Naive B cell (primary cell): ENCODE data around the gene ATP10D. TPM values are rescaled to one million over a fixed set of nuclear protein-coding genes. Genes with fewer than 3 reads are reported as not detected.

ENCODE experiments used
- ATAC-seq, 2 donors: fragments of 150-1000 bp; cut with Tn5 transposase; 2 replicates each; pipeline ENCODE4 v1.10.0; 2021; ENCODE audit warnings: low read depth in 2 of 2, mild to moderate bottlenecking in 2 of 2, moderate library complexity in 2 of 2
- DNase-seq: peaks from one replicate; pipeline ENCODE4 v3.0.0; 2022
- H3K27ac Mint-ChIP-seq, 6 donors: one replicate each; pipeline ENCODE4 v1.8.0; 2020 to 2022; ENCODE audit warnings: mild to moderate bottlenecking in 6 of 6, mixed read lengths in 6 of 6, moderate library complexity in 5 of 6, inconsistent platforms in 2 of 6
- H3K27me3 Mint-ChIP-seq, 3 donors: one replicate each; pipeline ENCODE4 v1.8.0; 2021 to 2022; ENCODE audit warnings: mixed read lengths in 3 of 3, mild to moderate bottlenecking in 1 of 3
- H3K36me3 Mint-ChIP-seq, 2 donors: one replicate each; pipeline ENCODE4 v1.8.0; 2020 to 2022; ENCODE audit warnings: mixed read lengths in 2 of 2, inconsistent platforms in 1 of 2, mild to moderate bottlenecking in 1 of 2
- H3K4me1 Mint-ChIP-seq, 3 donors: one replicate each; pipeline ENCODE4 v1.8.0; 2020 to 2022; ENCODE audit warnings: mixed read lengths in 3 of 3, inconsistent platforms in 1 of 3, mild to moderate bottlenecking in 1 of 3, moderate library complexity in 1 of 3
- H3K4me3 Mint-ChIP-seq, 8 donors: one replicate each; pipeline ENCODE4 v1.8.0; 2020 to 2022; ENCODE audit warnings: mild to moderate bottlenecking in 8 of 8, mixed read lengths in 8 of 8, moderate library complexity in 8 of 8, inconsistent platforms in 2 of 8
- H3K9me3 Mint-ChIP-seq, 7 donors: one replicate each; pipeline ENCODE4 v1.8.0; 2020 to 2022; ENCODE audit warnings: mixed read lengths in 7 of 7, mild to moderate bottlenecking in 5 of 7, inconsistent platforms in 2 of 7, moderate library complexity in 1 of 7
- polyA plus RNA-seq, 6 donors: library from polyadenylated mRNA; unstranded; fragments of 300-500 nt; fragmentation: Illumina TruSeq; gene quantifications; one replicate each; pipeline ENCODE4 v1.2.3, GENCODE V29; 2021; ENCODE audit warnings: low read depth in 6 of 6

Gene ATP10D
- polyA plus RNA-seq: 10 to 100 TPM; 21.5 to 70.9 (median 43.8) TPM

DNA sequence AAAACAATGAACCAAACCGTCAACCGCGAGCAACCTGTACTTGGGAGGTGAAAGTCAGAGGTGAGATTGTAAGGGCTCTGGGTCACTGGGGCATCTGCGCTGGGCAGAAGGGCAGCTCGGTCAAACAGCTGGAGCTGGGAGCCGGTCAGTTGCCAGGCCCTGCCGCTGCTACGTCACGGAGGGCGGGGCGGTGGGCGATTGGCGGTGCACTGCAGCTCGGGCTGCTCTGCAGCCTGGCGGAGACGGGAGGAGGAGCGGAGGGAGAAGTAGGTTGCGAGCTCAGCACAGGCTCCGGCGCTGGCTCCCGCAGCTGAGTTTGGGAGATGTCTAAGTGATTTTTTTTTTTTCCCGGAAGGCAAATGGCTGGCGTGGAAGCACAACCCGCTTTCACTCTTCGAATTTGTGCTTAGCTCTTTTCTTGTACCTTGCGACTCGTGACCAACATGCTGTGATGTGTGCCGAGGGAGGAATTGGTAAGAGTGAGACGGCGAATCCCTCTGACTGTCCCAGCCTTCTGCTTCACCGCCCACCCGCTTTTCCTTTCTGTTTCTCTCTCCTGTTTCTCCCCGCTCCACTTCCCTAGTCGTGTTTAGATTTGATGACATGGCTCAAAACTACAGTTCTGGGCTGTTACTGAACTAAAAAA lies at the start of gene ATP10D:
TSS of gene ATP10D (plus strand) at position 229 of the 646 bp plus-strand sequence. CDS start 27,266 bp downstream, outside the sequence.
- peak within 1 kb of the TSS; percentile 97 to 99 (median 99) for H3K27ac Mint-ChIP-seq
- peak within 1 kb of the TSS; percentile 95 to 99 (median 98) for H3K4me3 Mint-ChIP-seq
- H3K27me3 Mint-ChIP-seq: no peaks in the 10 kb centered on the region
- H3K4me1 Mint-ChIP-seq: peaks cover 33 to 74% (median 56%) of the 10 kb centered on the region in 3 donors
- peaks cover 0 to 1% (median 0%) of the 10 kb centered on the region in 7 donors for H3K9me3 Mint-ChIP-seq
- ATAC-seq (peak; percentile 89 to 93), DNase-seq (peak; percentile 84)
- H3K36me3 Mint-ChIP-seq: peaks cover 0 to 8% of the 10 kb centered on the region in 2 donors

GRCh38 chr4:47442980-47443379 lies 42.1 kb upstream of the ATP10D start:
- DNase-seq: peak; percentile 8
- no peaks in the 10 kb centered on the region for H3K9me3 Mint-ChIP-seq
- H3K4me3 Mint-ChIP-seq: peak overlapping the region in 5 of 8 donors; percentile 46 to 68 (median 56)
- peak; percentile 78 to 85 for ATAC-seq
- H3K36me3 Mint-ChIP-seq: no peaks in the 10 kb centered on the region
- no peaks in the 10 kb centered on the region for H3K27me3 Mint-ChIP-seq
- peak overlapping the region in 3 of 6 donors; percentile 17 to 86 (median 44) for H3K27ac Mint-ChIP-seq
- H3K4me1 Mint-ChIP-seq: peaks cover 15 to 18% (median 16%) of the 10 kb centered on the region in 3 donors

DNA sequence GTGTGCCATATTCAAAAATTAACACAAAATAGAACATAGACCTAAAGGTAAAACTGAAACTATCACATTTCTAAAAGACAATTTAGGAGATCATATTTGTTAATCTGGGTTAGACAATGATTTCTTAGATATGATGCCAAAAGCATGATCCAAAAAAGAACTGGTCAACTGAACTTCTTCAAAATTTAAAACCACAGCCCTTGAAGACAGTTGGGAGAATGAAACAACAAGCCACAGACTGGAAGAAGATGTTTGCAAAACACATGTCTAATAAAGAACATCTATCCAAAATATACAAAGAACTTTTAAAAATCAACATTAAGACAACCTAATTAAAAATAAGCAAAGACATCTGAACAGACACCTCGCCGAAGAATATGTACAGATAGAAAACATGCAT lies 41.0 kb upstream of the ATP10D start:
- DNase-seq (no peak), ATAC-seq (no peak)
- Mint-ChIP-seq H3K9me3 (no peaks in the 10 kb centered on the region), H3K27ac (no peak overlapping the region), H3K4me3 (no peak overlapping the region), H3K36me3 (peaks cover 2 to 7% of the 10 kb centered on the region in 2 donors), H3K27me3 (no peaks in the 10 kb centered on the region), H3K4me1 (peaks cover 15 to 18% (median 16%) of the 10 kb centered on the region in 3 donors)

DNA sequence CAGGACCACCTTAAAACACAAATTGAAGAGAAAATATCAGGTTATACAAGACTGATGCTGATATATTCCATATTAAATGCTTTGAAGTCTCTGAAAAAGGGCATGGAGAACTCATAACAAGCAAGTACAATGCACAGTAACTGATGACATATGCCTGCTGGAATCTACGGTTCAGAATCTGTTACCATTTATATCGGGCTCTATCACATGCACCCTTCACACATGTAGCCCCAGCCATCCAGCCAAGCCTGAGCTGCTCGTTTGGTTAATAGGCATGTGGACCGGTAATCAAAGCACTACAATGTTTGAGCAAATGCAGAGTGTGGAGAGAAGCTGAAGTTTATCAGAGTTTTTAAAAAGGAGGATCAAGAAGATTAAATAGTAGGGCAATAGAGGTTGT lies 33.4 kb upstream of the ATP10D start:
- DNase-seq (no peak), ATAC-seq (no peak)
- Mint-ChIP-seq H3K27ac (peak overlapping the region in 1 of 6 donors; percentile 9), H3K36me3 (peaks cover 23 to 50% of the 10 kb centered on the region in 2 donors), H3K4me3 (no peak overlapping the region), H3K27me3 (no peaks in the 10 kb centered on the region), H3K4me1 (no peaks in the 10 kb centered on the region), H3K9me3 (no peaks in the 10 kb centered on the region)

GRCh38 chr4:47462799-47463234 lies 22.3 kb upstream of the ATP10D start:
- no peaks in the 10 kb centered on the region for H3K27me3 Mint-ChIP-seq
- no peak for ATAC-seq
- H3K27ac Mint-ChIP-seq: peak overlapping the region; percentile 92 to 99 (median 96)
- H3K4me3 Mint-ChIP-seq: peak overlapping the region; percentile 88 to 96 (median 94)
- H3K9me3 Mint-ChIP-seq: no peaks in the 10 kb centered on the region
- peaks cover 29 to 46% (median 35%) of the 10 kb centered on the region in 3 donors for H3K4me1 Mint-ChIP-seq
- no peak for DNase-seq
- H3K36me3 Mint-ChIP-seq: peaks cover 10 to 16% of the 10 kb centered on the region in 2 donors

- Mint-ChIP-seq H3K4me1 (peaks cover 29 to 44% (median 35%) of the 10 kb centered on the region in 3 donors), H3K9me3 (no peaks in the 10 kb centered on the region), H3K36me3 (peaks cover 10% of the 10 kb centered on the region in 2 donors), H3K4me3 (peak within 1 kb of the TSS; percentile 88 to 96 (median 94)), H3K27ac (peak within 1 kb of the TSS; percentile 92 to 99 (median 97)), H3K27me3 (no peaks in the 10 kb centered on the region)
- peak; percentile 98 for DNase-seq
- peak; percentile 82 for ATAC-seq
Observed at GRCh38 chr4:47463235-47463956, 21.7 kb upstream of the ATP10D start, which contains the start of gene COMMD8. Gene COMMD8 (minus strand): TSS chr4:47463702. CDS start chr4:47463651, 51 bp downstream.

- Mint-ChIP-seq H3K27me3 (no peaks in the 10 kb centered on the region), H3K4me3 (peak overlapping the region in 2 of 8 donors; percentile 27 to 92), H3K36me3 (no peaks in the 10 kb centered on the region), H3K4me1 (peaks cover 29 to 41% (median 35%) of the 10 kb centered on the region in 3 donors), H3K27ac (peak overlapping the region; percentile 34 to 97 (median 78)), H3K9me3 (no peaks in the 10 kb centered on the region)
- DNase-seq (peak; percentile 50), ATAC-seq (peak; percentile 38 to 49)
Observed at GRCh38 chr4:47465004-47465403, 20.1 kb upstream of the ATP10D start.

DNA sequence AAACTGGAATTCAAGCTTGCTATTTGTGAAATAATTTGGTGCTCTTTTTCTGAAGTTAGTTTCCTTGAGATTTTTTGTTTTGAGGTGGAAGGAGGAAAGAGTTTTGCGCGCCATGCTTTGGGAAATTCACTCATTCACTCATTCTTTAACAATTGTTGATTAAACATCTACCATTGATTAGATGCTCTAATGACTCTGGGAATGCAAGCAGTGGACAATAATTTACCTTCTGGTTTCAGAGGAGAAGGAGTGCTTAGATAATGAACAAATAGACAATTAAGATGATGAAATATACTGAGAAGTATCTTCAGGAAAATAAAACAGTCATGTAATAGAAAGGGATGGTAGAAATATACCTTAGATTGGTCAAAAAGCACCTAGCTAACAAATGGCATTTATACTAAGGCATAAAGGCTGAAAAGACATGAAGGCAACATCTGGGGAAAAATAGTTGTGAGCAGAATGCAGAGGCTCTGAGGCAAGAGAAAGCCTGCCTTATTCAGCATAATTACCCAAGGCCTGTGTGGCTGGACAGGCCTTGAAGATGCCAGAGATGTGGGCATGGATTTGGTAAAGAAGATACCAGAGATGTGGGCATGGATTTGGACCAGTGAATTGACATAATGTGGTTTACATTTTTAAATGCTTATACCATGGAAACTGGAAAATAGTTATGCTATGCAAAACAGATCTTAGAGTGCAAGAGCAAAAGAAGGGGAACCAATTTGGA lies 18.9 kb upstream of the ATP10D start:
- Mint-ChIP-seq H3K4me1 (peaks cover 21 to 34% (median 27%) of the 10 kb centered on the region in 3 donors), H3K27ac (peak overlapping the region in 4 of 6 donors; percentile 7 to 97 (median 64)), H3K36me3 (no peaks in the 10 kb centered on the region), H3K9me3 (no peaks in the 10 kb centered on the region), H3K27me3 (no peaks in the 10 kb centered on the region), H3K4me3 (no peak overlapping the region)
- no peak for DNase-seq
- ATAC-seq: no peak

DNA sequence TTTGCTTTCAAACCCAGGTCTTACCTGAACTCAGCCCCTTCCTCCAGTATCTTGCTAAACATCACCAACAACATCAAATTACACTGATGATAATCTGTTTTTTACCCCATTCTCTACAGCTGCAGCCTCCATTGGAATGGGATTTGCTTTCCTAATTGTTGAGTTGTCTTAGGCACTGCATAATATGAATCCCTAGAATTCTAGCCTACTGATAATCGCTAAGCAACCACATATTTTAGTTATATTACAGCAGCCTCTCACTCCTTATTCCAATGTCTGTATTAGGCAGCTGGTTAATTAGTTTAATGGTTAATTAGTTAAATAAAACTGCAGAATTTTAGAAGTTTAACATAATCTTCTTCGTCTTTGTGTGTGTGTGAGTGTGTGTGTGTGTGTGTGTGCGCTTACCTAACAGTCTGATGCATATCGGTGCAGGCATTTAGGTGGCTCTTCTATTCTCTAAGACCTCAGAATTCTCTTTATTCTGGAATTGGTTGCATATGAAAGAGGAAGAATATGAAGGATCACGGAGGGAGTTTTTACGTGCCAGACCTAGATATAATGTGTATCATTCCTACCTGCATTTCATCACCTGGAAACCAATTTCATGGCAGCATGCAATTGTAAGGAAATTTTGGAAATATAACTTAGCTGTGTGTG lies 16.2 kb upstream of the ATP10D start:
- Mint-ChIP-seq H3K4me3 (no peak overlapping the region), H3K9me3 (no peaks in the 10 kb centered on the region), H3K27me3 (no peaks in the 10 kb centered on the region), H3K4me1 (peaks cover 1 to 18% (median 11%) of the 10 kb centered on the region in 3 donors), H3K36me3 (peaks cover 0 to 5% of the 10 kb centered on the region in 2 donors), H3K27ac (peak overlapping the region in 1 of 6 donors; percentile 40)
- ATAC-seq: no peak
- DNase-seq: no peak

DNA sequence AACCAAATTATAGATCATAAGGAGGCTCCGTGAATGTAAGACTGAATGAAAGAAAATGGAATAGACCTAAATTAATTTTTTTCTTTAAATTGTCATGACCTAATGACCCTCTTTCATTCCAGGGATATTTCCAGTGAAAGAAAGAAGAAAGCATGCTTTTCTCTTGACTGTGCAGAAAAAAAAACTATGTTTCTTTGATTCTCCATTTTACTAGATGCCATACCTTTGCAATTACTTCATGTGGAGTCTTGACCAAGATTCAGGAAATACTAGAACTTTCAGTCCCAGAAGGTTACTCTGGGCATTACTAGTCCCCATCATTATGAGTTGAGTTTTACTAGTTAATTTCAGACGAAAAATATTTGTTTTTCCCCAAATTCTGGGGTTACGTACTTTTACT lies 15.1 kb upstream of the ATP10D start:
- no peak overlapping the region for H3K27ac Mint-ChIP-seq
- peaks cover 0 to 5% of the 10 kb centered on the region in 2 donors for H3K36me3 Mint-ChIP-seq
- no peak overlapping the region for H3K4me3 Mint-ChIP-seq
- H3K4me1 Mint-ChIP-seq: peaks cover 0 to 12% (median 9%) of the 10 kb centered on the region in 3 donors
- no peaks in the 10 kb centered on the region for H3K9me3 Mint-ChIP-seq
- H3K27me3 Mint-ChIP-seq: no peaks in the 10 kb centered on the region
- no peak for DNase-seq
- no peak for ATAC-seq

- Mint-ChIP-seq H3K4me1 (peaks cover 0 to 8% (median 6%) of the 10 kb centered on the region in 3 donors), H3K36me3 (peaks cover 0 to 5% of the 10 kb centered on the region in 2 donors), H3K27me3 (no peaks in the 10 kb centered on the region), H3K9me3 (no peaks in the 10 kb centered on the region), H3K27ac (no peak overlapping the region), H3K4me3 (no peak overlapping the region)
- ATAC-seq (no peak), DNase-seq (no peak)
Observed at GRCh38 chr4:47471064-47471463, 14.0 kb upstream of the ATP10D start.

DNA sequence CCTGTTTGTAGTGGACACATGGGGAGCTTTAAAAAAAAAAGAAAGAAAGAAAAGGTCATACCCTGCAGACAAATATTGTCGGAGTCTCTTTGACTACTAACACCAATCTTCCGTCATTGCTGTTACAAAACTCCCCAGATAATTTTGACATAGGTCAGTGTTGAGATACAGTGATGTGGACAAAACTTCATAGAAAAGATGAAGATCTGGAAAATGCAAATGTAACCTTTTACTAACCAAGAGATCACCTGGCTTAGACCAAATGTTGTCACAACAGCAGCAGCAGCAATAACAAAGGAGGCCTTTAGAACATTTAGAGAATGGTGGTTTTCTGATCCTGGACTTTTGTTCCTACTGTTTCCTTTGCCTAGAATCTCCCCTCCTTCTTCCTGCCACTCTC lies 13.5 kb upstream of the ATP10D start:
- H3K36me3 Mint-ChIP-seq: peaks cover 0 to 5% of the 10 kb centered on the region in 2 donors
- peak overlapping the region in 1 of 6 donors; percentile 3 for H3K27ac Mint-ChIP-seq
- no peak overlapping the region for H3K4me3 Mint-ChIP-seq
- DNase-seq (no peak), ATAC-seq (no peak)
- peaks cover 0 to 6% (median 3%) of the 10 kb centered on the region in 3 donors for H3K4me1 Mint-ChIP-seq
- H3K9me3 Mint-ChIP-seq: no peaks in the 10 kb centered on the region
- no peaks in the 10 kb centered on the region for H3K27me3 Mint-ChIP-seq
